H1 (cell line): ENCODE measurements around the gene KIAA1671. TPM values are rescaled to one million over a fixed set of nuclear protein-coding genes. Genes with fewer than 3 reads are reported as not detected.

Source experiments
- FOSL1 ChIP-seq: IDR thresholded peaks from 2 replicates; pipeline ENCODE4 v1.6.1; 2011; ENCODE audit warnings: mild to moderate bottlenecking, low read depth, low read length, moderate library complexity; ENCODE audit not compliant: insufficient read depth
- NANOG ChIP-seq: IDR thresholded peaks from 2 replicates; pipeline ENCODE4 v1.6.1; 2011; ENCODE audit warnings: low read length, low read depth, mild to moderate bottlenecking, inconsistent platforms; ENCODE audit not compliant: insufficient read depth, poor library complexity, severe bottlenecking
- RAD21 ChIP-seq, 2 experiments: IDR thresholded peaks in 1 of 2; conservative IDR thresholded peaks in 1 of 2; 2 replicates each; pipeline ENCODE4 v1.6.1; 2011; ENCODE audit warnings: low read depth in 2 of 2, low read length in 2 of 2, improper control_type of control experiment in 1 of 2, inconsistent platforms in 1 of 2, mild to moderate bottlenecking in 1 of 2, moderate library complexity in 1 of 2
- TEAD4 ChIP-seq: IDR thresholded peaks from 2 replicates; pipeline ENCODE4 v1.6.1; 2012; ENCODE audit warnings: low read depth, low read length, inconsistent platforms, mixed read lengths
- polyA plus RNA-seq, 7 experiments: library from polyadenylated mRNA; depleted of rRNA in 3 of 7; stranded (reverse) in 5 of 7; unstranded in 2 of 7; fragments of >200 nt in 5 of 7; fragments of 200-250 nt in 2 of 7; gene quantifications; 1 replicate in 5 of 7; 2 replicates in 1 of 7; 4 replicates in 1 of 7; pipeline versions ENCODE4 v1.2.1 to v1.2.3, GENCODE V29; 2011 to 2013; ENCODE audit warnings: missing spikeins in 2 of 7, mixed read lengths in 2 of 7
- total RNA-seq: library from RNA; stranded (reverse); fragmentation: NEBNext Ultra II Directional; extraction: Animal tissue kit (Norgen Biotek cat#: 25700); gene quantifications from 2 replicates; pipeline ENCODE4 v1.2.1, GENCODE V29; 2021

Gene KIAA1671
- total and polyA plus RNA-seq, 2 of the 8 experiments (the other 6 are each of a cell fraction or from before 2014, with no cell fraction given) = 6.4 to 23.9 TPM

GRCh38 chr22:25048659-25049647 is 96.4 kb downstream of the KIAA1671 start (continued):
- TF ChIP-seq RAD21 (IDR thresholded peaks at IDR 0.05 in 1 of 2, conservative IDR thresholded peaks at IDR 0.05 in 1 of 2; ENCODE audit: low read depth in 2 of 2, low read length in 2 of 2) (peak; percentile 93 to 94), NANOG (no peak), FOSL1 (no peak), TEAD4 (peak; percentile 92)
